Type B pancreatic cell (in vitro differentiated cells): ENCODE measurements around the gene KLHL35. TPM values are rescaled to one million over a fixed set of nuclear protein-coding genes. Genes with fewer than 3 reads are reported as not detected.

Experiments used
- DNase-seq: peaks from one replicate; pipeline ENCODE4 v3.0.0; 2021; ENCODE audit warnings: mixed read lengths; ENCODE audit not compliant: unreplicated experiment; ENCODE audit errors: extremely low spot score
- H3K27ac Mint-ChIP-seq: 2 replicates; pipeline ENCODE4 v1.8.0; 2021; ENCODE audit warnings: mild to moderate bottlenecking, mixed read lengths
- H3K27me3 Mint-ChIP-seq: 2 replicates; pipeline ENCODE4 v1.8.0; 2021; ENCODE audit warnings: mixed read lengths
- H3K36me3 Mint-ChIP-seq: 2 replicates; pipeline ENCODE4 v1.8.0; 2021; ENCODE audit warnings: mixed read lengths
- H3K4me1 Mint-ChIP-seq: one replicate; pipeline ENCODE4 v1.8.0; 2021; ENCODE audit warnings: mixed read lengths; ENCODE audit not compliant: unreplicated experiment
- H3K4me3 Mint-ChIP-seq: 2 replicates; pipeline ENCODE4 v1.8.0; 2021; ENCODE audit warnings: mild to moderate bottlenecking, mixed read lengths
- H3K9me3 Mint-ChIP-seq: 2 replicates; pipeline ENCODE4 v1.8.0; 2021; ENCODE audit warnings: mixed read lengths
- total RNA-seq: library from RNA; stranded (reverse); gene quantifications from 2 replicates; pipeline ENCODE4 v1.2.1, GENCODE V29; 2021; ENCODE audit warnings: low replicate concordance
- TF ChIP-seq, protein P1 (sequence below): fragments of 200-600 bp; sonication (generic); conservative IDR thresholded peaks from 2 replicates; pipeline ENCODE4 v1.5.0; 2021; ENCODE audit warnings: antibody characterized with exemption, mild to moderate bottlenecking

Gene KLHL35
- total RNA-seq, 1 donor from 2014 or later, result 1.6 TPM

DNA sequence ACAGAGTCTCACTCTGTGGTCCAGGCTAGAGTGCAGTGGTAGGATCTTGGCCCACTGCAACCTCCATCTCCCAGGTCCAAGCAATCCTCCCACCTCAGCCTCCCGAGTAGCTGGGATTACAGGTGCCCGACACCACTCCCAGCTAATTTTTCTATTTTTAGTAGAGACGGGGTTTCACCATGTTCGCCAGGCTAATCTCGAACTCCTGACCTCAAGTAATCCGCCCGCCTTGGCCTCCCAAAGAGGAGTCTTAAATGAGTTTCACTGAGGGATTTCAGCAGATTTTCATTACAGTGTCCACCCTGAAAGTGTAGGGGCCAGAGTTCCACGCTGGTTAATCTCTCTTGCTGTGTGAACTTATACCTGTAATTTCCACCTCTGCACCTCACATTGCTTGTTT, 34.1 kb downstream of the KLHL35 start:
- peaks cover 11% of the 10 kb centered on the region for H3K27me3 Mint-ChIP-seq
- TF ChIP-seq, protein P1, sequence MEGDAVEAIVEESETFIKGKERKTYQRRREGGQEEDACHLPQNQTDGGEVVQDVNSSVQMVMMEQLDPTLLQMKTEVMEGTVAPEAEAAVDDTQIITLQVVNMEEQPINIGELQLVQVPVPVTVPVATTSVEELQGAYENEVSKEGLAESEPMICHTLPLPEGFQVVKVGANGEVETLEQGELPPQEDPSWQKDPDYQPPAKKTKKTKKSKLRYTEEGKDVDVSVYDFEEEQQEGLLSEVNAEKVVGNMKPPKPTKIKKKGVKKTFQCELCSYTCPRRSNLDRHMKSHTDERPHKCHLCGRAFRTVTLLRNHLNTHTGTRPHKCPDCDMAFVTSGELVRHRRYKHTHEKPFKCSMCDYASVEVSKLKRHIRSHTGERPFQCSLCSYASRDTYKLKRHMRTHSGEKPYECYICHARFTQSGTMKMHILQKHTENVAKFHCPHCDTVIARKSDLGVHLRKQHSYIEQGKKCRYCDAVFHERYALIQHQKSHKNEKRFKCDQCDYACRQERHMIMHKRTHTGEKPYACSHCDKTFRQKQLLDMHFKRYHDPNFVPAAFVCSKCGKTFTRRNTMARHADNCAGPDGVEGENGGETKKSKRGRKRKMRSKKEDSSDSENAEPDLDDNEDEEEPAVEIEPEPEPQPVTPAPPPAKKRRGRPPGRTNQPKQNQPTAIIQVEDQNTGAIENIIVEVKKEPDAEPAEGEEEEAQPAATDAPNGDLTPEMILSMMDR, result no peak
- peaks cover 36% of the 10 kb centered on the region for H3K36me3 Mint-ChIP-seq
- H3K4me1 Mint-ChIP-seq, result peaks cover 31% of the 10 kb centered on the region
- H3K4me3 Mint-ChIP-seq, result peak overlapping the region; percentile 95
- no peaks in the 10 kb centered on the region for H3K9me3 Mint-ChIP-seq
- no peak for DNase-seq
- peak overlapping the region; percentile 97 for H3K27ac Mint-ChIP-seq

DNA sequence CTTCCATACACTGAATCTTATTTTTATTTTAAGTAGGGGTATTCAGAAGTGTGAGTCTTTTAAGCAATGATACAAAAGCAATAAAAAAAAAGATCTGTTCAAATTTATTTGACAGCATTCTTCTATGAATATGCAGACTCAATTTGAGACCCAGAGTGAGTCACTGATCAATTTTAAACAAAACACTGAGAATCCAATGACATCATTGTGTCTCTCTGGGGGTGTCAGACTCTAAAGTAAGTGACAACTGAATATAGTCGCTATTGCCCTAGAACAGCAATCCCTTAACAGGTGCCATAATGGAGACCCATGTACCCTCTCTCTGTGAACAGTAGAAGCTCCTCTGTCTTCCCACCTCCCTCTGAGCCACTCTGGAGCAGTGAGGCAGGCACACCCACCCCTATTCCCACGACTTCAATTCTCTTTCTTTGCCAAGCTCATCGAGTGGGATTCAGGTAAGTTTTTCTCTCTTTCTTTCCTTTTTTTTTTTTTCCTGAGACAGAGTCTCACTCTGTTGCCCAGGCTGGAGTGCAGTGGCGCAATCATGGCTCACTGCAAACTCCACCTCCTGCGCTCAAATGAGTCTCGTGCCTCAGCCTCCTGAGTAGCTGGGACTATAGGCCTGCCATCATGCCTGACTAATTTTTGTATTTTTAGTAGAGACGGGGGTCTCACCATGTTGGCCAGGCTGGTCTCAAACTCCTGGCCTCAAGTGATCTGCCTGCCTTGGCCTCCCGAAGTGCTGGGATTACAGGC, 38.7 kb downstream of the KLHL35 start:
- no peaks in the 10 kb centered on the region for H3K9me3 Mint-ChIP-seq
- H3K4me1 Mint-ChIP-seq, result peaks cover 3% of the 10 kb centered on the region
- H3K27ac Mint-ChIP-seq, result no peak overlapping the region
- DNase-seq, result no peak
- H3K36me3 Mint-ChIP-seq, result no peaks in the 10 kb centered on the region
- H3K27me3 Mint-ChIP-seq, result peaks cover 14% of the 10 kb centered on the region
- TF ChIP-seq, protein P1, result no peak
- no peak overlapping the region for H3K4me3 Mint-ChIP-seq

- no peak overlapping the region for H3K27ac Mint-ChIP-seq
- TF ChIP-seq, protein P1, result no peak
- DNase-seq, result no peak
- no peaks in the 10 kb centered on the region for H3K9me3 Mint-ChIP-seq
- no peaks in the 10 kb centered on the region for H3K4me1 Mint-ChIP-seq
- no peaks in the 10 kb centered on the region for H3K36me3 Mint-ChIP-seq
- peaks cover 3% of the 10 kb centered on the region for H3K27me3 Mint-ChIP-seq
- no peak overlapping the region for H3K4me3 Mint-ChIP-seq
Measured at GRCh38 chr11:75389925-75390324, 43.1 kb downstream of the KLHL35 start.

GRCh38 chr11:75389276-75389605, 43.8 kb downstream of the KLHL35 start:
- H3K27me3 Mint-ChIP-seq, result peaks cover 3% of the 10 kb centered on the region
- H3K9me3 Mint-ChIP-seq, result no peaks in the 10 kb centered on the region
- no peaks in the 10 kb centered on the region for H3K36me3 Mint-ChIP-seq
- no peak overlapping the region for H3K27ac Mint-ChIP-seq
- no peak overlapping the region for H3K4me3 Mint-ChIP-seq
- DNase-seq, result no peak
- H3K4me1 Mint-ChIP-seq, result peaks cover 6% of the 10 kb centered on the region
- TF ChIP-seq, protein P1, result no peak

DNA sequence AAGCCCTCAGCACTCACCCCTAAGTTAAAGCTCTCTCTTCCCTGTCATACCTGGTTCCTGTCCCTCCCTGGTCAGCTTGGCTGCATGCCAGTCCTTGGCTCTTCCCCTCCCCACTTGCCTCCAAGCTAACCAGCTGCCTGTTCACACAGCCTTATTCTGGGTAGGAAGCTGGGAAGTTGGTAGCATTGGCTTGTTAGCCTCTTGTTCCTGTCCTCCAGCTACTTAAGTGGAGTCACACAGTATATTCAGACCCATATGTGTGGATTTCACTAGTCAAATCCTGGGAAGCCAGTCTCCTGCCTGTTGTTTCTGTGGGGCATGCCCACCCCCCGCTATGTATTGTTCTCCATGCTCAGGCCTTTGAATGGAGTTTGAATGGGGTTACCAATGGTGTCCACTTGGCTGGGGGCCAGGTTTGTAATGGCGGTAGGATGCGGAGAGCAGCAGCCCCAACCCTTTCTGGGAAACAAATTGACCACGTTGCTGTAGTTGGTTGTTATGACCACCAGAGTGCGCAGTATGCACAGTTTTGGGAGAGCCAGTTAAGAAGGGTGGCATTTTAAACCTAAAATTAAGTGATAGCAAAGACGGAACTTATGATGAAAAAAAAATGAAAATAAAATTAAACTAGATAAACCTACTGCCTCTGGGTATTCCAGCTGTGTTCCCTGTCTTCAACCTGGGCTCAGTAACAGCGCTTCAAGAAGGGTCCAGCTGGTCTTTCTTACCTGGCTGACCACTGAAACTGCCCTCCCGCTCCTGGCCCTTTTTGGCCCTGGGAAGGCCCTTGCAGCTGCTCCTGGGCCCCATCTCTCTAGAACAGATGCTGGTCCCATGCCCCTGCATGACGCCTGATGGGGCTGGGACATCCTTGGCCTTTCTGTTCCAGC, 44.4 kb downstream of the KLHL35 start:
- H3K27ac Mint-ChIP-seq, result no peak overlapping the region
- TF ChIP-seq, protein P1, result peak; percentile 95
- H3K27me3 Mint-ChIP-seq, result peaks cover 3% of the 10 kb centered on the region
- peak; percentile 74 for DNase-seq
- peaks cover 7% of the 10 kb centered on the region for H3K4me1 Mint-ChIP-seq
- H3K36me3 Mint-ChIP-seq, result no peaks in the 10 kb centered on the region
- no peak overlapping the region for H3K4me3 Mint-ChIP-seq
- no peaks in the 10 kb centered on the region for H3K9me3 Mint-ChIP-seq
